Fibroblast of lung (primary cell): ENCODE data around the gene HSD17B12.

Source experiments
- EZH2 ChIP-seq: IDR thresholded peaks from 2 replicates; pipeline ENCODE4 v1.5.1; 2012; ENCODE audit warnings: low read length, control low read depth, mild to moderate bottlenecking; ENCODE audit errors: missing control alignments
- TF ChIP-seq, protein P1 (sequence below), 2 donors: IDR thresholded peaks in 1 of 2; conservative IDR thresholded peaks in 1 of 2; 1 replicate in 1 of 2; 2 replicates in 1 of 2; pipeline ENCODE4 v1.5.1; 2011 to 2012; ENCODE audit warnings: low read length in 2 of 2, control low read depth in 1 of 2, inconsistent platforms in 1 of 2, low read depth in 1 of 2, mild to moderate bottlenecking in 1 of 2

DNA sequence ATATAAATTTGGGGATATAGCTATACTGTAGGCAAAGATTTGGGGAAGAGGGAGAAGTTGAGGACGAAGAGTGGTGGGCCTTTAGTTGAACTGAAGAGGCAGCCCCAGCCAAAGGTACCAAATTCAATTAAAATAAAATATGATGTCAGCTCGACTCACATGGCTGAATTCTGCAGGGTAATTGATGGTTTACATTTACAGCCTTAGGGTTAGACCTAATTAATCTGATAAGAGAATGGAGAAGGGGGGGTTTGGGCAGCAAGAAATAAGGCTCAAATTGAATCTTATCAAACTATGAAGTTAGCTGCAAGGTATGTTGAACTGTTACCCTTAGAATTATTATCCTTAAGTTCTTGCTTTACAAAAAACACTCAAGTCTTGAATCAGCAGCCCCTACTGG, 3.6 kb upstream of the HSD17B12 start:
- TF ChIP-seq, protein P1, sequence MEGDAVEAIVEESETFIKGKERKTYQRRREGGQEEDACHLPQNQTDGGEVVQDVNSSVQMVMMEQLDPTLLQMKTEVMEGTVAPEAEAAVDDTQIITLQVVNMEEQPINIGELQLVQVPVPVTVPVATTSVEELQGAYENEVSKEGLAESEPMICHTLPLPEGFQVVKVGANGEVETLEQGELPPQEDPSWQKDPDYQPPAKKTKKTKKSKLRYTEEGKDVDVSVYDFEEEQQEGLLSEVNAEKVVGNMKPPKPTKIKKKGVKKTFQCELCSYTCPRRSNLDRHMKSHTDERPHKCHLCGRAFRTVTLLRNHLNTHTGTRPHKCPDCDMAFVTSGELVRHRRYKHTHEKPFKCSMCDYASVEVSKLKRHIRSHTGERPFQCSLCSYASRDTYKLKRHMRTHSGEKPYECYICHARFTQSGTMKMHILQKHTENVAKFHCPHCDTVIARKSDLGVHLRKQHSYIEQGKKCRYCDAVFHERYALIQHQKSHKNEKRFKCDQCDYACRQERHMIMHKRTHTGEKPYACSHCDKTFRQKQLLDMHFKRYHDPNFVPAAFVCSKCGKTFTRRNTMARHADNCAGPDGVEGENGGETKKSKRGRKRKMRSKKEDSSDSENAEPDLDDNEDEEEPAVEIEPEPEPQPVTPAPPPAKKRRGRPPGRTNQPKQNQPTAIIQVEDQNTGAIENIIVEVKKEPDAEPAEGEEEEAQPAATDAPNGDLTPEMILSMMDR (conservative IDR thresholded peaks at IDR 0.05 in 1 of 2, IDR thresholded peaks at IDR 0.05 in 1 of 2; ENCODE audit: low read depth in 1 of 2, low read length in 2 of 2), result no peak
- TF ChIP-seq EZH2, result no peak
